Astrocyte of the spinal cord (primary cell): ENCODE data around the gene ZDHHC22.
"Not testable (repeated sequence)": the region's sequence is repeated elsewhere in the genome, so short reads cannot be mapped to it uniquely, and the experiment has no call there.

Experiments
- DNase-seq: peaks from one replicate; pipeline ENCODE4 v3.0.0; 2011; ENCODE audit warnings: low read depth, low spot score
- H3K4me3 ChIP-seq: 2 replicates; pipeline ENCODE4 v1.5.1; 2011; ENCODE audit warnings: low read depth, mild to moderate bottlenecking, low read length, moderate library complexity
- CTCF ChIP-seq: IDR thresholded peaks from 2 replicates; pipeline ENCODE4 v1.5.1; 2012; ENCODE audit warnings: low read depth, mild to moderate bottlenecking, low read length, inconsistent platforms
- in situ Hi-C: cut with HindIII; loops from 2 replicates; pipeline ENCODE4 v1.10.0; 2017; ENCODE audit warnings: low sequenced_read_pairs

ZDHHC22 gene

DNA sequence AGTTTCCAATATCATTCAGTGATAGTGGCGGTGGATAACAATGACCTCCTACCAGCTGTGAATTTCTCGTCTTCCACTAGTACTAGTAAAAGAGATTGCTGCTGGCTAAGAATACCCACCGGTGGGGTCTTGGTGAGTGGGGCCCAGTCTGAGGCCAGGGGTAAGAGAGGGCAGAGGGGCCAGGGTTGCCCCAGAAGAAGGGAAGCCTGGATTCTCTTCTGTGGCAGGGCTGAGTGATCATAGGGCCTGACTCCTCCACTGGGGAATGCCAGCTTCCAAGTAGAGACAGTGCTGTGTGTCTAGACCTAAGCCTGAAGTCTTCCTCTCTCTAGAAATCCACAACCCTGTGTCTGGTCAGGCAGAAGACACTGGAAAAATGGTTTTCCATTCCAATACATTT lies 34.3 kb upstream of the ZDHHC22 start:
- no peak for DNase-seq
- no peak overlapping the region for H3K4me3 ChIP-seq
- in situ Hi-C loops: no loop called here
- TF ChIP-seq CTCF: no peak

- in situ Hi-C loops, H3K4me3 ChIP-seq, DNase-seq: not testable (repeated sequence)
Observed at GRCh38 chr14:77173911-77174617, 32.5 kb upstream of the ZDHHC22 start.

- TF ChIP-seq CTCF: no peak
- in situ Hi-C loops: no loop called here
- DNase-seq: no peak
- no peak overlapping the region for H3K4me3 ChIP-seq
Observed at GRCh38 chr14:77172916-77173315, 31.3 kb upstream of the ZDHHC22 start.

- DNase-seq: no peak
- no peak for TF ChIP-seq CTCF
- H3K4me3 ChIP-seq: no peak overlapping the region
- in situ Hi-C loops: no loop called here
Observed at GRCh38 chr14:77170045-77170444, 28.5 kb upstream of the ZDHHC22 start.

- TF ChIP-seq CTCF: no peak
- DNase-seq: no peak
- no peak overlapping the region for H3K4me3 ChIP-seq
- in situ Hi-C loops: no loop called here
Observed at GRCh38 chr14:77161011-77161410, 19.4 kb upstream of the ZDHHC22 start.

GRCh38 chr14:77158882-77159255 lies 17.3 kb upstream of the ZDHHC22 start:
- in situ Hi-C loops: no loop called here
- no peak overlapping the region for H3K4me3 ChIP-seq
- no peak for TF ChIP-seq CTCF
- no peak for DNase-seq

DNA sequence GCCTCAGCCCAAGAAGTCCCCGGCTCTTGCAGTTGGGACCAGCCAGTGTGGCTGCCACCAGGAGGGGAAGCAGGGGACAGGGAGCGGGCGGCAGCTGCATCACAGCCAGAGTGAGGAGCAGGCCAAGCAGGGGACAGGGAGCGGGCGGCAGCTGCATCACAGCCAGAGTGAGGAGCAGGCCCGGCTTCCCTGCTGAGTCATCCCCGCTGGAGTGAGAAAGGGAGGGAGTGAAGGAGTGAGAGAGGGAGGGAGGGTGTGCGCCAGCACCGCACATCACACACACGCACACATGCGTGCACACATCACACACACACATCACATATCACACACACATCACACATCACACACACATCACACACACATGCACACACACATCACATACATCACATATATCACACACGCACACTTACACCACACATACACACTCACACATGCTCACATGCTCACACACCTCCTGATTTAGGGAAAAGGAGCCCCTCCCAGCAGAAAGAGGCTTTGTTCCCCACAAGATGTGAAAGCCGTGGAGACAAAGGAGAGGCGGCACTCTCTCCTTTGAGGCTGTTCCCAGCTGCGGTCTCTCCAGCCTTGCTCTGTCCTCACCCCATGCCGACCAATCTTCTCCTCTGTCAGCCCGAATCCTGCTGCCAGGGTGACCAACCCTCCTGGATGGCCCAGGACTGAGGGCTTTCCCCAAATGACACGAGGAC lies 16.7 kb upstream of the ZDHHC22 start:
- in situ Hi-C loops: no loop called here
- DNase-seq: peak; percentile 47
- H3K4me3 ChIP-seq: no peak overlapping the region
- no peak for TF ChIP-seq CTCF
